ENCODE results near the gene C19orf73.

The C19orf73 gene

GRCh38 chr19:49117677-49118564 lies 1.0 kb downstream of the C19orf73 start:
- H3K27ac ChIP-seq (ENCODE audit: low read depth, low read length), result peak overlapping the region; percentile 76
- H3K4me3 ChIP-seq (ENCODE audit: low read depth in 1 of 2, low read length in 2 of 2), result peak overlapping the region; percentile 58 to 83
- peaks cover 11% of the 10 kb centered on the region for H3K4me1 ChIP-seq (ENCODE audit: insufficient read depth, low read length)
- H3K36me3 ChIP-seq (ENCODE audit: insufficient read depth, low read length), result no peaks in the 10 kb centered on the region
- peak overlapping the region; percentile 49 for H3K9ac ChIP-seq (ENCODE audit: low read length)
- peaks cover 0 to 7% of the 10 kb centered on the region in 2 donors for H3K27me3 ChIP-seq (ENCODE audit: control insufficient read depth in 1 of 2, insufficient read depth in 2 of 2, low read length in 2 of 2)
- H3K9me3 ChIP-seq (ENCODE audit: low read length), result no peaks in the 10 kb centered on the region

DNA sequence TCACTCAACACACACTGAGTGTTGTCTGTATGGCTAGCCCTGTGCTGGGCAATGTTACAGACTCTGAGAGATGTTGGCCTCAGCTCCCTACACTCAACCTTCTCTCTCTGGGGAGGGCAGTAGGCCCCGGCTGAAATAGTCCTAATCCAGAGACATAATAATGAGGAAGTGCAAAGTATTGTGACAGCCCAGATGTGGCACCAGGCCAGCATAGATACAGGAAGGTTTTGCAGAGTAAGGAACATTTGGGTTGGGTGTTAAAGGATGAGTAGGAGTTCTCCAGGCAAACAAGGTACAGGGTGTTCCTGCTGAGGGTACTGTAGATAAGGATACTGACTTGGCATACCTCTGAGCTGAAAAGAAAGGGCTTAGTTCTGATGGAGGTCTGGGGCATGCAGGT lies 2.4 kb downstream of the C19orf73 start:
- Histone ChIP-seq H3K4me3 (ENCODE audit: low read depth in 1 of 2, low read length in 2 of 2) (no peak overlapping the region), H3K36me3 (ENCODE audit: insufficient read depth, low read length) (no peaks in the 10 kb centered on the region), H3K27me3 (ENCODE audit: control insufficient read depth in 1 of 2, insufficient read depth in 2 of 2, low read length in 2 of 2) (peaks cover 0 to 7% of the 10 kb centered on the region in 2 donors), H3K4me1 (ENCODE audit: insufficient read depth, low read length) (peaks cover 11% of the 10 kb centered on the region), H3K27ac (ENCODE audit: low read depth, low read length) (no peak overlapping the region), H3K9me3 (ENCODE audit: low read length) (no peaks in the 10 kb centered on the region), H3K9ac (ENCODE audit: low read length) (no peak overlapping the region)

DNA sequence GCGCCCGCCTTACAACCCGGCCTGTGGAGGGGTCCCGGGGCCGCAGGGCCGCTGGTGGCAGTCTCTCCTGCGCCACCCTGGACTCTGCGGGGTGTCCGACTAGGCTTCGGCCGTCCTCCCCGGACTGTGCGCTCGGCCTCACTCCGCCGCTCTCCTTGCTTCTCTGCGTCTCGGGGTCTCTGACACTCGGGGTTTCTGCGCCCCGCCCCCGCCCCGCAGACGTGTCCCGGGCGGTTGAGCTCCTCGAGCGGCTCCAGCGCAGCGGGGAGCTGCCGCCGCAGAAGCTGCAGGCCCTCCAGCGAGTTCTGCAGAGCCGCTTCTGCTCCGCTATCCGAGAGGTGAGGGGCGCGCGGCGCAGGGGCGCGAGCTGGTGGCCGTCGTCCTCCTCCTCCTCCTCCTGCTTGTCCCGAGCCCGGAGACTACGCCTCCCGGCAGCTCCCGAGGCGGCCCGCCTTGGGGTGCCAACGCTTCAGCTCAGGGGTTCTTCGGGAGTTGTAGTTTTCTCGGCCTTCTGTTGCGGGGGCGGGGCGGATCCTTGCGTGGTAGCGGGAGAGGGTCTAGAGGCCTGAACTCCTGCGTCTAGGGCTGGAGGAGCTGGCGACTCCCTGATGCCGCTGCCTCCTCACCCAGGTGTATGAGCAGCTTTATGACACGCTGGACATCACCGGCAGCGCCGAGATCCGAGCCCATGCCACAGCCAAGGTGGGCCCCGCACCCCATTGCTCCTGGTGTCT lies 4.1 kb downstream of the C19orf73 start:
- H3K27me3 ChIP-seq (ENCODE audit: control insufficient read depth in 1 of 2, insufficient read depth in 2 of 2, low read length in 2 of 2), result no peaks in the 10 kb centered on the region
- H3K4me3 ChIP-seq (ENCODE audit: low read depth in 1 of 2, low read length in 2 of 2), result peak overlapping the region; percentile 36 to 87
- peaks cover 11% of the 10 kb centered on the region for H3K4me1 ChIP-seq (ENCODE audit: insufficient read depth, low read length)
- H3K9me3 ChIP-seq (ENCODE audit: low read length), result no peaks in the 10 kb centered on the region
- no peak overlapping the region for H3K9ac ChIP-seq (ENCODE audit: low read length)
- peak overlapping the region; percentile 91 for H3K27ac ChIP-seq (ENCODE audit: low read depth, low read length)
- H3K36me3 ChIP-seq (ENCODE audit: insufficient read depth, low read length), result no peaks in the 10 kb centered on the region

DNA sequence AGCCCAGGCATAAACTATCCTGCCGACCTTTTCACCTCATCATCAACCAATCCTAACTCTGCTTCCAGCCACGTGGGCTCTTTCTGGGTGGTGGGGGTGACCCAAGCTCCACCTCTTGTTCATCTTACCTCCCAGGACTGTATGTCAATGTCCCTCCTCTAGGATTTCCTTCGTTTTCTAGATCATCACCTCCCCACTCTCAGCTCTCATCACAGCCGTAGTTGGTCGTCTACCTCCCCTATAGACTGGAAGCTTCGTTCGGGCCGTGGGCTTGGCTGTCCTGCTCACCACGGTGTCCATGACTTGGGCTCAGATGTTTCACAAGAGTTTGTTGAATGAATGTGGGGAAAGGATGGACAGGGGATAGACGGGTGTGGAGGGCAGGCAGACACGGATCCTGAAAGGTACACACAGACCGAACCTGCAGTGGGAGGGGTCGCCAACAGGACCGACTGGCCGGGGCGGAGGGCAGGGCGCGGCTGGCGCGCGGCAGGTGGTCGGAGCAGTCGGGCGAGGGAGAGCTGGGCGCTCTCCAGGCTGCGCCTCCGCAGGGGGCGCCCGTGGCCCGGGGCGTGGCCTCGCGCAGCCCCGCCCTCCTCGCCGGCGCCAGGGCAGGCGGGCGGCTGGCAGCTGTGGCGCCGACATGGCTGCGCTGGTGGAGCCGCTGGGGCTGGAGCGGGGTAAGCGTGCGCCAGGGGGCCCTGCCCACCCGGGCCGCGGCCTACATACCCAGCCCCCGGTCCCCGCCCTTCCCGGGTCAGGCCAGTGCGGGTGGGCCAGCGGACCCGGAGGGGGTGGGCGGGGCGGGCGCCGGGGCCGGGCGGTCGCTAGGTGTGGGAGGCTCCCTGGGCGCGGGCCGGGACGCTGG lies 4.9 kb downstream of the C19orf73 start, which contains the start of gene LIN7B:
Gene LIN7B, plus strand, starts transcription at position 609 of the 868 bp plus-strand sequence. Its CDS starts 35 bp downstream, at position 644.
- no peaks in the 10 kb centered on the region for H3K9me3 ChIP-seq (ENCODE audit: low read length)
- H3K9ac ChIP-seq (ENCODE audit: low read length), result no peak within 1 kb of the TSS
- peak within 1 kb of the TSS; percentile 36 to 87 for H3K4me3 ChIP-seq (ENCODE audit: low read depth in 1 of 2, low read length in 2 of 2)
- H3K36me3 ChIP-seq (ENCODE audit: insufficient read depth, low read length), result no peaks in the 10 kb centered on the region
- H3K4me1 ChIP-seq (ENCODE audit: insufficient read depth, low read length), result peaks cover 11% of the 10 kb centered on the region
- H3K27ac ChIP-seq (ENCODE audit: low read depth, low read length), result peak within 1 kb of the TSS; percentile 91
- H3K27me3 ChIP-seq (ENCODE audit: control insufficient read depth in 1 of 2, insufficient read depth in 2 of 2, low read length in 2 of 2), result no peaks in the 10 kb centered on the region

DNA sequence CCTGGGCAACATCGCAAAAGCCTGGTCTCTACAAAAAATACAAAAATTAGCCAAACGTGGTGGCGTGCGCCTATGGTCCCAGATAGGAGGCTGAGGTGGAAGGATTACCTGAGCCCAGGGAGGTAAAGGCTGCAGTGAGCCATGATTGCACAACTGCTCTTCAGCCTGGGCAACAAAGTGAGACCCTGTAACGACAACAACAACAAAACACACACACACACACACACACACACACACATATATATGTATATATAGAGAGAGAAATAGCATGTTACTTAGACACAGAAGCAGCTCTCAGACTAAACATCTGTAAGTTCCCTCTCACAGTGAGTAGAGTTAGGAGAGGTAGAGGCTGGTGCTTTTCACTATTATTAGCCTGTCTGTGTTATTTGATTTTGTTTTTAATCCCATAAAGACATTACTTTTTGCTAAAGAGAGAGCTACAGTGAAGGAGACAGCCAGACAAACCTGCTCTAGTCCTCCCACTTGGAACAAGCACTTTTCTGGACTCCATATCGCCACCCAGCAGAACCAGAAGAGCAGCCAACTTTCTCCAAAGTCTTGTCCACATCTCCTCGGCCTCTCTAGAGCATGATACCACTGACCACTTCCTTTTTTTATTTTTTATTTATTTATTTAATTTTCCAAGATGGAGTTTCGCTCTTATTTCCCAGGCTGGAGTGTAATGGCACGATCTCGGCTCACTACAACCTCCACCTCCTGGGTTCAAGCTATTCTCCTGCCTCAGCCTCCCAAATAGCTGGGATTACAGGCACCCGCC lies 7.5 kb downstream of the C19orf73 start:
- no peaks in the 10 kb centered on the region for H3K27me3 ChIP-seq (ENCODE audit: control insufficient read depth in 1 of 2, insufficient read depth in 2 of 2, low read length in 2 of 2)
- H3K36me3 ChIP-seq (ENCODE audit: insufficient read depth, low read length), result peaks cover 7% of the 10 kb centered on the region
- H3K4me3 ChIP-seq (ENCODE audit: low read depth in 1 of 2, low read length in 2 of 2), result no peak overlapping the region
- H3K9me3 ChIP-seq (ENCODE audit: low read length), result no peaks in the 10 kb centered on the region
- peaks cover 4% of the 10 kb centered on the region for H3K4me1 ChIP-seq (ENCODE audit: insufficient read depth, low read length)
- no peak overlapping the region for H3K27ac ChIP-seq (ENCODE audit: low read depth, low read length)
- no peak overlapping the region for H3K9ac ChIP-seq (ENCODE audit: low read length)

DNA sequence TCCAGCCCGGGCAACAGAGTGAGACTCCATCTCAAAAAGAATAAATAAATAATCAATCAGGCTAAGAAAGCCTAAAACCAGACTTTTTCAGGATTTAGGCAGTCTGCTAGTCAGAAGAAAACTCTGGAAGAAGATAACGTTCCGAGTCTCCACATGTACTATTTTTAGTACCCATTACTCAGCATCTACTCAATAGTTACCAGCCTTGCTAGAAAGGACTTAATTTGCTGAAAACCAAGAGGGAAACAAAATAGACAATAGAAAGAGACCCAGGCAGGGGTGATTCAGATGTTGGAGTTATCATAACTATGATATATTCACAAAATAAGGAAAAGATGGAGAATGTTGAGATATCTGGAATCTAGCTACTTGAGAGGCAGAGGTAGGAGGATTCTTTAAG lies 8.4 kb downstream of the C19orf73 start:
- H3K27me3 ChIP-seq (ENCODE audit: control insufficient read depth in 1 of 2, insufficient read depth in 2 of 2, low read length in 2 of 2), result no peaks in the 10 kb centered on the region
- no peak overlapping the region for H3K4me3 ChIP-seq (ENCODE audit: low read depth in 1 of 2, low read length in 2 of 2)
- no peak overlapping the region for H3K9ac ChIP-seq (ENCODE audit: low read length)
- peaks cover 16% of the 10 kb centered on the region for H3K36me3 ChIP-seq (ENCODE audit: insufficient read depth, low read length)
- no peaks in the 10 kb centered on the region for H3K9me3 ChIP-seq (ENCODE audit: low read length)
- H3K27ac ChIP-seq (ENCODE audit: low read depth, low read length), result no peak overlapping the region
- peaks cover 4% of the 10 kb centered on the region for H3K4me1 ChIP-seq (ENCODE audit: insufficient read depth, low read length)

- H3K27ac ChIP-seq (ENCODE audit: low read depth, low read length), result no peak overlapping the region
- no peaks in the 10 kb centered on the region for H3K9me3 ChIP-seq (ENCODE audit: low read length)
- peaks cover 4% of the 10 kb centered on the region for H3K4me1 ChIP-seq (ENCODE audit: insufficient read depth, low read length)
- no peak overlapping the region for H3K9ac ChIP-seq (ENCODE audit: low read length)
- H3K4me3 ChIP-seq (ENCODE audit: low read depth in 1 of 2, low read length in 2 of 2), result no peak overlapping the region
- no peaks in the 10 kb centered on the region for H3K27me3 ChIP-seq (ENCODE audit: control insufficient read depth in 1 of 2, insufficient read depth in 2 of 2, low read length in 2 of 2)
- peaks cover 23% of the 10 kb centered on the region for H3K36me3 ChIP-seq (ENCODE audit: insufficient read depth, low read length)
Observed at GRCh38 chr19:49109569-49110233, 9.2 kb downstream of the C19orf73 start.

- Histone ChIP-seq H3K27ac (ENCODE audit: low read depth, low read length) (no peak overlapping the region), H3K27me3 (ENCODE audit: control insufficient read depth in 1 of 2, insufficient read depth in 2 of 2, low read length in 2 of 2) (no peaks in the 10 kb centered on the region), H3K9me3 (ENCODE audit: low read length) (no peaks in the 10 kb centered on the region), H3K36me3 (ENCODE audit: insufficient read depth, low read length) (peaks cover 29% of the 10 kb centered on the region), H3K4me1 (ENCODE audit: insufficient read depth, low read length) (peaks cover 4% of the 10 kb centered on the region), H3K4me3 (ENCODE audit: low read depth in 1 of 2, low read length in 2 of 2) (no peak overlapping the region), H3K9ac (ENCODE audit: low read length) (no peak overlapping the region)
Observed at GRCh38 chr19:49109051-49109450, 9.9 kb downstream of the C19orf73 start.

DNA sequence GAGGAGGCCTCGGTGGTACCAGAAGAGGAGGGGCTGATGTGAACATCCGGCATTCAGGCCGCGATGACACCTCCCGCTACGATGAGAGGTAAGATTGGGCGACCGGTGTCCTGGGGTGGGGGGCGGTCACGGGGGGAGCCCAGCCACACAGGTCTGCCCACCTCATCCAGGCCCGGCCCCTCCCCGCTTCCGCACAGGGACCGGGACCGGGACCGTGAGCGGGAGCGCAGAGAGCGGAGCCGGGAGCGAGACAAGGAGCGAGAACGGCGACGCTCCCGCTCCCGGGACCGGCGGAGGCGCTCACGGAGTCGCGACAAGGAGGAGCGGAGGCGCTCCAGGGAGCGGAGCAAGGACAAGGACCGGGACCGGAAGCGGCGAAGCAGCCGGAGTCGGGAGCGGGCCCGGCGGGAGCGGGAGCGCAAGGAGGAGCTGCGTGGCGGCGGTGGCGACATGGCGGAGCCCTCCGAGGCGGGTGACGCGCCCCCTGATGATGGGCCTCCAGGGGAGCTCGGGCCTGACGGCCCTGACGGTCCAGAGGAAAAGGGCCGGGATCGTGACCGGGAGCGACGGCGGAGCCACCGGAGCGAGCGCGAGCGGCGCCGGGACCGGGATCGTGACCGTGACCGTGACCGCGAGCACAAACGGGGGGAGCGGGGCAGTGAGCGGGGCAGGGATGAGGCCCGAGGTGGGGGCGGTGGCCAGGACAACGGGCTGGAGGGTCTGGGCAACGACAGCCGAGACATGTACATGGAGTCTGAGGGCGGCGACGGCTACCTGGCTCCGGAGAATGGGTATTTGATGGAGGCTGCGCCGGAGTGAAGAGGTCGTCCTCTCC lies 11.1 kb downstream of the C19orf73 start:
- H3K36me3 ChIP-seq (ENCODE audit: insufficient read depth, low read length), result peaks cover 38% of the 10 kb centered on the region

More for the DNA sequence above, 11.1 kb downstream of the C19orf73 start:
- Histone ChIP-seq H3K9ac (ENCODE audit: low read length) (no peak overlapping the region), H3K27ac (ENCODE audit: low read depth, low read length) (no peak overlapping the region), H3K4me1 (ENCODE audit: insufficient read depth, low read length) (no peaks in the 10 kb centered on the region), H3K27me3 (ENCODE audit: control insufficient read depth in 1 of 2, insufficient read depth in 2 of 2, low read length in 2 of 2) (no peaks in the 10 kb centered on the region), H3K9me3 (ENCODE audit: low read length) (no peaks in the 10 kb centered on the region), H3K4me3 (ENCODE audit: low read depth in 1 of 2, low read length in 2 of 2) (no peak overlapping the region)
